ENCODE data around the gene OR52J3.

DNA sequence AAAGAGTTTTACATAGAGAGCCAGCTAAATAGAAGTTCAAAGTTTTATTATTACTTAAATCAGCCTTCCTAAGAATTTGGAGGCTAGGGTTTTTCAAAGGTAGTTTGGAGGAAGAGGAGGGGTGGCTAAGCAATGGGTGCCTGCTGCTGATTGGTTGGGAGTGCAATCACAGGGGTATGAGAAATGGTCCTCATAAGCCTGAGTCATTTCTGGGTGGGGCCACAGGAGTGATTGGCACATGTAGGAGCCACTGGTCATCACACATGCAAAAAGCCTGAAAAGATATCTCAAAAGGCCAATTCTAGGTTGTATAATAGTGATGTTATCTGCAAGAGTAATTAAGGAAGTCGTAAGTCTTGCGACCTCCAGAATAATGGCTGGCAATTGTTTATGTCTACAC, 38.8 kb upstream of the OR52J3 start:
- TF ChIP-seq TARDBP (IDR thresholded peaks at IDR 0.05): no peak
- TF ChIP-seq FOXM1 (IDR thresholded peaks at IDR 0.05; ENCODE audit: borderline replicate concordance): no peak
- no peak for TF ChIP-seq SUZ12 (IDR thresholded peaks at IDR 0.05)
- TF ChIP-seq CTBP1 (IDR thresholded peaks at IDR 0.05; ENCODE audit: borderline replicate concordance): no peak
- no peak for TF ChIP-seq SP1 (IDR thresholded peaks at IDR 0.05)
- TF ChIP-seq NFRKB (IDR thresholded peaks at IDR 0.05): no peak
- TF ChIP-seq L3MBTL2 (conservative IDR thresholded peaks at IDR 0.05): no peak
- TF ChIP-seq FOXK2 (IDR thresholded peaks at IDR 0.05): no peak
- TF ChIP-seq ARNT (IDR thresholded peaks at IDR 0.05): no peak
- no peak for TF ChIP-seq LEF1 (IDR thresholded peaks at IDR 0.05; ENCODE audit: borderline replicate concordance)

Measured in HEK293T (cell line).